Dendritic cell treated with granulocyte-macrophage colony-stimulating factor and Interleukin-4, amounts not matched to agents 40 ng/mL and 50 ng/mL, for 4 days (primary cell): ENCODE results near the gene DHX16.

ENCODE experiments used
- H3K27ac Mint-ChIP-seq: one replicate; pipeline ENCODE4 v1.8.0; 2022; ENCODE audit warnings: mild to moderate bottlenecking, mixed read lengths
- H3K27me3 Mint-ChIP-seq: one replicate; pipeline ENCODE4 v1.8.0; 2022; ENCODE audit warnings: mild to moderate bottlenecking, mixed read lengths
- H3K36me3 Mint-ChIP-seq: one replicate; pipeline ENCODE4 v1.8.0; 2022; ENCODE audit warnings: low read depth, mixed read lengths
- H3K4me1 Mint-ChIP-seq: one replicate; pipeline ENCODE4 v1.8.0; 2022; ENCODE audit warnings: low read depth, mixed read lengths
- H3K4me3 Mint-ChIP-seq: one replicate; pipeline ENCODE4 v1.8.0; 2022; ENCODE audit warnings: mild to moderate bottlenecking, moderate library complexity, mixed read lengths
- H3K9me3 Mint-ChIP-seq: one replicate; pipeline ENCODE4 v1.8.0; 2022; ENCODE audit warnings: mixed read lengths
- intact Hi-C: fragments of 100-400 bp; cut with micrococcal nuclease; formaldehyde crosslinking; loops from one replicate; pipeline ENCODE4 v1.15.0; 2022

DHX16 gene

DNA sequence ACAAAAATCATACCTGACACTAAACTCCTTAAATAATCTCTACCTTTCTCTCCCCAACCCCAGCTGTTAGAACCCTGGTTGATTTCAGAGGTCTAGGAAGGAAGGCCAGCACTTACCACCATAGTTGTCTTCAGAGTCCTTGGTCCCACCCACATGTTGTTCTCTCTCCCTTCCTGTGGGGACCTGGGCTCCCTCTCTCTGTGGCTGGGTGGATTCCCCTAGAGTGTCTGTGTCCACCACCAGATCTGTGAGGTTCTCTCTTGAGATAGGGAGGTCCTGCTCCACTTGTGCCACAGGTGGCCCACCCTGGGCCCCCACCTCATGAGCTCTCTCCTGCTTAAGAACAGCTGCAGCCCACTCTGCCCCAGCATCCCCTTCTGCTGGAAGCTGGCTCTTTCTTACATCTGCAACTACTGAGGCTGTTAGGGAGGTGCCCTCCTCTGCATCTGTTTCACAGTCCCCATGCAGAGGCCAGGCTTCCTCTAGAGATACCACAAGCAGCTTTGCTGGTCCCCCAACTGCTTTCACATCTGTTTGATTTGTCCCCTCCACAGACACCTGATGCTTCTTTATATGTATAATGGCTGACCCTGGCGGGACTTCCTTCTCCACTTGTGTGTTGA lies 39.1 kb upstream of the DHX16 start:
- intact Hi-C loops: no loop called here
- H3K36me3 Mint-ChIP-seq: peaks cover 73% of the 10 kb centered on the region
- peaks cover 33% of the 10 kb centered on the region for H3K4me1 Mint-ChIP-seq
- no peaks in the 10 kb centered on the region for H3K27me3 Mint-ChIP-seq
- H3K27ac Mint-ChIP-seq: peak overlapping the region; percentile 19
- H3K4me3 Mint-ChIP-seq: no peak overlapping the region
- H3K9me3 Mint-ChIP-seq: no peaks in the 10 kb centered on the region

DNA sequence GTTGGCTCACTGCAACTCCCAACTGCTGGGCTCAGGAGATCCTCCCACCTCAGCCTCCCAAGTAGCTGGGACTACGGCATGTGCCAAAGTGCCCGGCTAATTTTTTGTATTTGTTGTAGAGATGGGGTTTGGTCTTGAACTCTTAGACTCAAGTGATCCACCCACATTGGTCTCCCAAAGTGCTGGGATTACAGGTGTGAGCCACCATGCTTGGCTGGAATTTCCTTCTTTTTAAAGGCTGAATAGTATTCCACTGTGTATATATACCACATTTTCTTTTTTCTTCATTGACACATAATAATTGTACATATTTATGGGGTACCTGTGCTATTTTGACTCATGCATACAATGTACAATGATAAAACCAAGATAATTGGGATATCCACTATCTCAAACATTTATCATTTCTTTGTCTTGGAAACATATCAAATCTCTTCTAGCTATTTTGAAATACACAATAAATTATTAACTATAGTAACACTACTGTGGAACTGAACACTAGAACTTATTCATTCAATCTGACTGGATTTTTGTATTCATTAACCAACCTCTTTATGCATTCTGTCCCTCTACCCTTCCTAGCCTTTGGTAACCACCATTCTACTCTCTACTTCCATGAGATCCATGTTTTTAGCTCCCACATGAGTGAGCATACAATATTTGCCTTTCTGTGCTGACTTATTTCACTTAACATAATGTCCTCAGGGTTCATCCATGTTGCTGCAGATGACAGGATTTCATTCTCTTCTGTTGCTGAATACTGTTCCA lies 36.5 kb upstream of the DHX16 start:
- Mint-ChIP-seq H3K27me3 (no peaks in the 10 kb centered on the region), H3K4me1 (peaks cover 30% of the 10 kb centered on the region), H3K36me3 (peaks cover 83% of the 10 kb centered on the region), H3K4me3 (no peak overlapping the region), H3K9me3 (no peaks in the 10 kb centered on the region), H3K27ac (no peak overlapping the region)
- intact Hi-C loops: no loop called here

DNA sequence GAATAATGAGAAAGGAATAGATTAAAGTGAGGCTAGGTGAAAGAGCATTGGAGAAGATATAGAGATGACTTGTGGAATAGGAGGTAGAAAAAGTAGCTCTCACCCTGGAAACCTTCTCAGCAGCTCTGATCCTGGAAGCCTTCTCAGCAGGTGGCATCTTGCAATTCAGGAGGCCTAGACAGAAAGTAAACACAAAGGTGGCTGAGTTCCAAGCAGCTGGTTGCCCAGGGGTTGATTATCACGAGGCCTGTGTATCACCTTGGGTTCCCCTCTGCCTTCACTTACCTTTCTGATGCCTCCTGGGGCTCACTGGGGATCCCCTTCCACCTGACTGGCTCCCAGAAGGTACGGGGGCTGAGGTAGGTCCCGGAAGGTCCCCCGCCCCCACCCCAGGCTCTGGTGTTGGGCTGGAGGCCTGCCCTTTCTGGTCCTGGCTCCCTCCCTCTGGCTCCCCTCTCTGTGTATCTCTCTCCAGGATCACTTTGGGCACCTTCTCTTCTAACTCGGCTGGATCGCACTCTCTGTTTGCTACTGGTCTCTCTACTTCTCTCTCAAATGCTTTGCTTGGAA lies 34.6 kb upstream of the DHX16 start:
- Mint-ChIP-seq H3K4me3 (no peak overlapping the region), H3K4me1 (peaks cover 33% of the 10 kb centered on the region), H3K27me3 (no peaks in the 10 kb centered on the region), H3K27ac (no peak overlapping the region), H3K9me3 (no peaks in the 10 kb centered on the region), H3K36me3 (peaks cover 84% of the 10 kb centered on the region)
- intact Hi-C loops: no loop called here

DNA sequence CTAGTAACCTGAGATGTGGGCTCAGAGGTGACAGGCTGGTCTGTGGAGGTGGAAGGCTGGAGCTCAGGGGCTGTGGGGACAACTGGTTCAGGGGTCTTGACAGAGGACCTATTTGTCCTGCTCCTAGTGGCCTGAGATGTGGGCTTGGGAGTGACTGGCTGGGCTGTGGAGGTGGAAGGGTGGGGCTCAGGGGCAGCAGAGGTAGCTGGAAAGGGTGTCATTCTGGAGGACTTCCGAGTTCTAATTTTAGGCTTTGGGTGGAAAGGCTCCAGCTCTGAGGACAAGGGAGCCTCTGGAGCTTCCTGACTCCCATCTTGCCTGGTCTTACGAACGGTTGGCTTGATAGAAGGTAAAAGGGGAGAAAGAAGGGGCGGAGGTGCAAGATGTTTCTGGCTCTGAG lies 32.8 kb upstream of the DHX16 start:
- intact Hi-C loops: no loop called here
- no peak overlapping the region for H3K4me3 Mint-ChIP-seq
- no peaks in the 10 kb centered on the region for H3K9me3 Mint-ChIP-seq
- no peaks in the 10 kb centered on the region for H3K27me3 Mint-ChIP-seq
- H3K27ac Mint-ChIP-seq: no peak overlapping the region
- peaks cover 26% of the 10 kb centered on the region for H3K4me1 Mint-ChIP-seq
- peaks cover 71% of the 10 kb centered on the region for H3K36me3 Mint-ChIP-seq

DNA sequence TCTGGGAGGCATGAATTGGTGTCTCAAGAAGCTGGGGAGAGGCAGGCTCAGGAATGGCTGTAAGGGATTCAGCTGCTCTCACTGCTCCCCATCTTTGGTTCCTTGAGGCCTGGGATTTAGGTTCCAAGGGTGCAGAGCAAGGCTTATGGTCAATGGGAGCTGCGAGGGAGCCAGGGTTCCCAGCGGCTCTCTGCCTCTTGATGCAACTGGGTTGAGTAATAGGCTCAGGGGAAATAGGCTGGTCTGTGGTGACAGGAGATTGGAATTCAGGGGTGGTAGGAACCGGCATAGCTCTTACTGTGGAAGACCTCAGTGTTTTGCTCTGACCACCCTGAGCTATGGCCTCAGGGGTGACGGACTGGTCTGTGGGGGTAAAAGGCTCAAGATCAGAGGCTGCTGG lies 31.0 kb upstream of the DHX16 start:
- Mint-ChIP-seq H3K4me1 (peaks cover 33% of the 10 kb centered on the region), H3K27ac (peak overlapping the region; percentile 44), H3K9me3 (no peaks in the 10 kb centered on the region), H3K27me3 (no peaks in the 10 kb centered on the region), H3K36me3 (peaks cover 61% of the 10 kb centered on the region), H3K4me3 (no peak overlapping the region)
- intact Hi-C loops: no loop called here

DNA sequence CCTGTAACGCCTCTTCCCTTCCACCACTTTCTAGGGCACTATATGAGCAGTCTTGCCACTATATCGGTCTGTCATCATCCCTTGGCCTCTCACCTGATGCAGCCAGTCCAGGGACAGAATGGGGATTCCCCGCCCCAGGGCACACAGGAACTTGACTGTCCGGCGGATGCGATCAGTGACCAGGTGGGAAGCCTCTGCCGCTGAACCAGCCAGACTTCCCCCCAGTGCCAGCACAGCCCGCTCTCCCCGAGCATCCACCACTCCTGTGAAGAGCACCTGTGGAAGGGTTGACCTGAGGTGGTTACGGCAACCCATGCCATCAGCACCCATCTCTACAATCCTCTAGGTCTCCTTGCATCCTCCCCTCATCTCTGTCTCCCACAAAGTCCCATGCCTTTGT lies 30.2 kb upstream of the DHX16 start:
- Mint-ChIP-seq H3K4me1 (peaks cover 33% of the 10 kb centered on the region), H3K4me3 (no peak overlapping the region), H3K27ac (peak overlapping the region; percentile 44), H3K36me3 (peaks cover 53% of the 10 kb centered on the region), H3K9me3 (no peaks in the 10 kb centered on the region), H3K27me3 (no peaks in the 10 kb centered on the region)
- intact Hi-C loops: no loop called here

DNA sequence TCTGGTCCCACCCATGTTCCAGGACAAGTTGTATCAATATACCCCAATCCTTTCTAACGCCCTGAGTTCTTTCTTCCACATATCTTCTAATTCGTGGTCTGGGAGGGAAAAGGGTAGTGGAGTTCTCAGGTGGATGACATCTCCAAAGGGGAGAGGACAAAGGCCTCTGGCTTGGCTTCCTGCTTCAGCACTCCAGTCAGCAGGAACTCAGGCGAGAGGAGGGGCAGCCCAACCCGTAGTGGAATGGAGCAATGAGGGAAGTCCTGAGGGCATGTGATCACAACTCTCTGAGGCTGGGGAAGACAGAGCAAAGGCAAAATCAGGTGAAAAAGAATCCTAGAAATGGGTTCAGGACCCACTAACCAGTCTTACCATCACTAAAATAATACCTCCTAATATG lies 27.5 kb upstream of the DHX16 start:
- no peaks in the 10 kb centered on the region for H3K9me3 Mint-ChIP-seq
- intact Hi-C loops: no loop called here
- H3K27me3 Mint-ChIP-seq: no peaks in the 10 kb centered on the region
- no peak overlapping the region for H3K4me3 Mint-ChIP-seq
- H3K36me3 Mint-ChIP-seq: peaks cover 32% of the 10 kb centered on the region
- H3K4me1 Mint-ChIP-seq: peaks cover 39% of the 10 kb centered on the region
- H3K27ac Mint-ChIP-seq: peak overlapping the region; percentile 75

DNA sequence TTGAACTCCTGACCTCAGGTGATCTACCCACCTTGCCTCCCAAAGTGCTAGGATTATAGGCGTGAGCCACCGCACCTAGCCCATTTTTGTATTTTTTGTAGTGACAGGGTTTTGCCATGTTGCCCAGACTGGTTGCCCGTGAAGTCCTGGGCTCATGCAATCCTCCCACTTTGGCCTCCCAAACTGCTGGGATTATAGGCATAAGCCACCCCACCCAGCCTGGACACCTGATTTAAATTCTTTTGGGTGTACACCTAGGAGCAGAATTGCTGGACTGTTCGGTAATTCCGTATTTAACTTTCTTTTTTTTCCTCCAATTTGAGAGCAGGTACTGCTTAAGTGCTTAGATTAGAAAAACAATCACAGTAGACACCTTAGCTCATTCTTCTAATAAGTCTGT lies 23.6 kb upstream of the DHX16 start:
- Mint-ChIP-seq H3K4me1 (peaks cover 19% of the 10 kb centered on the region), H3K4me3 (no peak overlapping the region), H3K27me3 (no peaks in the 10 kb centered on the region), H3K27ac (no peak overlapping the region), H3K9me3 (no peaks in the 10 kb centered on the region), H3K36me3 (no peaks in the 10 kb centered on the region)
- intact Hi-C loops: no loop called here

DNA sequence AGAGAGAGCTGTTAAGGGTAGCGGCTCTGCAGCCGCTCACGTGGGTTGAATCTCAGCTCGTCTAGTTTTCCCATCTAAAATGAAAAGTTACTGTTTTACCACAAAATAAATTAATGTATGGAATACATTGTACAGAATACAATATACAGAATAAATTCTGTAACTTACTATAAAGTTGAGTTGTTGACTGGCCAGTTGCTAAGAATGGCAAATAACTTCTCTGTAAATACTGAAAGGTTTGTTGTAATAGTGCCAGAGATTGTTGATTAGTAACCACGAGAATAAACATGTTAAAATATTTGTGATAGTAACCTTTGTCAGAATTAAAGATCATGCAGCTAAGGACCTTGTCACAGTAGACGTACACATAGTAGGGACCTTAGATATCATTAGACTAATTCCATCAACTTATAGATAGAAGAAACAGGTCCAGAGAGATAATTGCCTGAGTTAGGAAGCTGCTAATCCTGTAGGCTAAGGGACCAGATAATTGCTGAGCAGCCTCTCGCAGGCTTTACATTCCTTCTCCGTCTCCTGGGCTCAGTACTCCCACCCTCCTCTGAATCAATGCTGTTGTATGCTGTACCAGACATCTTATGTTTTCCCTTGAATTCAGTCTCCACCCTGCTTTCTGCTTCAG lies 18.5 kb upstream of the DHX16 start:
- Mint-ChIP-seq H3K27ac (peak overlapping the region; percentile 91), H3K4me3 (peak overlapping the region; percentile 93), H3K27me3 (no peaks in the 10 kb centered on the region), H3K4me1 (peaks cover 38% of the 10 kb centered on the region), H3K36me3 (peaks cover 37% of the 10 kb centered on the region), H3K9me3 (no peaks in the 10 kb centered on the region)
- intact Hi-C loops: no loop called here

DNA sequence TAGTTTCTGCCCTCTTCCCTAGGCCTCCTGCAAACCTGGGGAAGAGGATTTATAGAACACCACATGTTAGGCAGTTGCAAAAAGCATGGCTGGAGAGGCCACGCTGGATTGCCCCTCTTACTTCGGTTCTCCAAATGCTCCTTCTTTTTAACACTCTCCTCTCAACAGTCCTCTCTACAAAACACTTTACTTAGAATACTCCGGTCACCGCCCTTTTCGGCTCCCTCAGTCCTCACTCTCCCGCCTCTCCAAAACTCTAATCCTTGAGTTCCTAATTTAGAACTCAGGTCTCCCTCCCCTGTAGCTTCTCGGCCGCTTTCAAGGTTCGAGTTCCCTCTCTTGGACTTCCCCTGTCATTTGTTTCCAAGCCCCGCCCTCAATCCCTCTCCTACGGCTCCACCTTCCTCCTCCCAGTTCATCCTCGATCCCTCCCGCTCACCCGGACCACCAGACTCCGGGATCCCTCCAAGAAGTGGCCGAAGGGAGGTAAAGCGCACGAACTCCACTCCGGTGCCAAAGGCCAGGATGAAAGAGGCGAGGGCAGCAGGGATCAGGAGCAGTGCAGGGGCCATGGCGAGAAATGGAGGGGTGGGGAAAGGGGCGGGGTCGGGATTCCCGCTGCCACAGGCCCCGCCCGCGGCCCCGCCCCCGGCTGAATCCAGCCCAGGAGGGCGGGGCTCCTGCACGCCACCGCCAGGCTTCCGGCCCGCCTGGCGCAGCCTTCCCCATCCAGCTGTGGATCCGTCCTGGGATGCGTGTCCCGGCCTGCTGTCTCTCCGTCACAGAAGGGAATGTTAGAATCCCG lies 17.8 kb upstream of the DHX16 start, which contains the start of gene NRM:
Gene NRM, minus strand, starts transcription at position 582 of the 805 bp plus-strand sequence. Its CDS starts 10 bp downstream, at position 572.
- Mint-ChIP-seq H3K4me1 (peaks cover 39% of the 10 kb centered on the region), H3K4me3 (peak within 1 kb of the TSS; percentile 93), H3K27ac (peak within 1 kb of the TSS; percentile 91), H3K9me3 (no peaks in the 10 kb centered on the region), H3K27me3 (no peaks in the 10 kb centered on the region), H3K36me3 (peaks cover 44% of the 10 kb centered on the region)
- intact Hi-C loops: no loop called here

DNA sequence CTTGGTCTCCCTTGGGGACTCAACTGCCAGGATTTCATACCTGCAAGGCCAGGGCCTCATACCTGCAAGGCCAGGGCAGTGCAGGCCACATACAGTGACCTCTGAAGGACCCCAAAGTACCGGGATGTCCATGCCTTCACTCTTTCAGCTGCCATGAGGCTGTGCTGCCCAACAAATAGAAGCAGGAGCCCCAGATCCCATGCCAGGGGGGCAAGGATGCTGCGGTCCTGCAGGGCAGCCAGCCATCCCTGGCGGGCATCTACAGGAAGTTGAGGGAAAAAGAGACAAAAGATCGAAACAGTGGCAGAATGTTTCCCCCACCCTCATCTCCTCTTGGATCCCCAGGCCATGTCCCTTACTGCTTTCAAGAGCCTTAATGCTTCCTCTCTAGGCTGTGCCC lies 17.2 kb upstream of the DHX16 start:
- Mint-ChIP-seq H3K4me1 (peaks cover 45% of the 10 kb centered on the region), H3K9me3 (no peaks in the 10 kb centered on the region), H3K27ac (peak overlapping the region; percentile 91), H3K36me3 (peaks cover 51% of the 10 kb centered on the region), H3K27me3 (no peaks in the 10 kb centered on the region), H3K4me3 (peak overlapping the region; percentile 93)
- intact Hi-C loops: no loop called here

DNA sequence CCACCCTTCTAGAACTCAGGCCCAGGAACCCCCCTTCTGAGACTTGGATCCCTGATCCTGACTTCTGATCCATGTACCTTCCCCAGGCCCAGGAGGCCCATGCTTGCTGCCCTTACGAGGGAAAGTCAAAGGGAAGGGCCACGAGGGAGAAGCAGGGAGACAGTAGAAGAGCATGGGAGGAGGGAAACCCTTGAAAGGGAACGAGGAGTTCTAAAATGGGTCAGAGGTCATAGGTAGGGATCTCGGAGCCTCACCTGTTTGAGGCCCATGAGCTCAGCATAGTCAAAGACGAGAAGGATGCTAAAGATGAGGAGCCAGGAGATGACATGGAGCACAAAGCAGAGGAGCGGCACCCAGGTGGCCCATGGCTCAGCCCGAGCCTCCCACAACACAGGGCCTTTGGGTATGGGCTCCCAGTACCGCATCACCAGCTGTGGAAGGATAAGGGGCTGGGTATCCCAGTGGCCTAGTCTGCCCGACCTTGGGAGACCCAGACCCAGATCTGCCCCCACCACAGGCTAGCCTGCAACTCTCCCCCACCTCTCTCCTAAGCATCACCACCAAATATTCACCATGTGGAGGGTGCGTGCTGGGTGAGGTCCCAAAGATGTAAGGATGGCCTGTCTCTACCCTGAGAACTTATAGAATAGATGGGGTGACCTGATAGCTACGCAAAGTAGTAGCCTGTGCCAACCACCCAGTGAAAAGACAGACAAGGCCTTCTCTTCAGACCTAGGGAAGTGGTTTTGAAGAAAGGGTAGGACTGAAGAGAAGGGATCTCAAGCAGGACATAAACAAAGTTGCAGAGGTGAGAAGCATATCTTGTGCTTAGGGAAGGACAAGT lies 16.4 kb upstream of the DHX16 start:
- intact Hi-C loops: no loop called here
- H3K27me3 Mint-ChIP-seq: no peaks in the 10 kb centered on the region
- H3K27ac Mint-ChIP-seq: peak overlapping the region; percentile 91
- peaks cover 58% of the 10 kb centered on the region for H3K36me3 Mint-ChIP-seq
- no peaks in the 10 kb centered on the region for H3K9me3 Mint-ChIP-seq
- peak overlapping the region; percentile 93 for H3K4me3 Mint-ChIP-seq
- peaks cover 48% of the 10 kb centered on the region for H3K4me1 Mint-ChIP-seq

DNA sequence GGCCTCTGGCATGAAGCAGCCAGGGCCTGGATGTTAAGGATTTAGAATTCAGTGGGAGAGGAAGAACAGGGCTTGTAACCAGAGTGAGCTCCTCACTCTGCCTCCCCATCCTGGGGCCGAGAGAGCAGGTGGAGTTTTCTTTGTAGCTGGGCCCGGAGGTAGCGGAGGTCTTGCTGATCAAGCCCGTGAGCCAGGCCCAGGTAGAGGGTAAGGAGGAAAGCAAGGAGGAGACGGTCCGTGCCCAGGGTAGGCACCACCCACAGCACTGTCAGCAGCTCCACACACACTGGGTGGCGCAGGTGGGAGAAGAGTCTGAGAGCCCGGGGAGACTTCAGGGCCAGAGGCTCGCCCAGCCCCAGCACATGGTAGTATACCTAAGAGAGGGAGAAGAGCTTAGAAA lies 15.8 kb upstream of the DHX16 start:
- H3K36me3 Mint-ChIP-seq: peaks cover 65% of the 10 kb centered on the region

More for the DNA sequence above, 15.8 kb upstream of the DHX16 start:
- intact Hi-C loops: no loop called here
- Mint-ChIP-seq H3K27me3 (no peaks in the 10 kb centered on the region), H3K27ac (peak overlapping the region; percentile 91), H3K9me3 (no peaks in the 10 kb centered on the region), H3K4me3 (peak overlapping the region; percentile 93), H3K4me1 (peaks cover 48% of the 10 kb centered on the region)
